ENCODE data around the gene SFXN4.

The SFXN4 gene

GRCh38 chr10:119162452-119163092 lies 2.9 kb downstream of the SFXN4 start:
- no peak for TF ChIP-seq ZNF8 (CRISPR knock-in tag; IDR thresholded peaks at IDR 0.05)
- TF ChIP-seq, protein P1, sequence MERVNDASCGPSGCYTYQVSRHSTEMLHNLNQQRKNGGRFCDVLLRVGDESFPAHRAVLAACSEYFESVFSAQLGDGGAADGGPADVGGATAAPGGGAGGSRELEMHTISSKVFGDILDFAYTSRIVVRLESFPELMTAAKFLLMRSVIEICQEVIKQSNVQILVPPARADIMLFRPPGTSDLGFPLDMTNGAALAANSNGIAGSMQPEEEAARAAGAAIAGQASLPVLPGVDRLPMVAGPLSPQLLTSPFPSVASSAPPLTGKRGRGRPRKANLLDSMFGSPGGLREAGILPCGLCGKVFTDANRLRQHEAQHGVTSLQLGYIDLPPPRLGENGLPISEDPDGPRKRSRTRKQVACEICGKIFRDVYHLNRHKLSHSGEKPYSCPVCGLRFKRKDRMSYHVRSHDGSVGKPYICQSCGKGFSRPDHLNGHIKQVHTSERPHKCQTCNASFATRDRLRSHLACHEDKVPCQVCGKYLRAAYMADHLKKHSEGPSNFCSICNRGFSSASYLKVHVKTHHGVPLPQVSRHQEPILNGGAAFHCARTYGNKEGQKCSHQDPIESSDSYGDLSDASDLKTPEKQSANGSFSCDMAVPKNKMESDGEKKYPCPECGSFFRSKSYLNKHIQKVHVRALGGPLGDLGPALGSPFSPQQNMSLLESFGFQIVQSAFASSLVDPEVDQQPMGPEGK (CRISPR knock-in tag; IDR thresholded peaks at IDR 0.05; ENCODE audit: borderline replicate concordance), result no peak
- TF ChIP-seq PPARA (CRISPR knock-in tag; IDR thresholded peaks at IDR 0.05; ENCODE audit: borderline replicate concordance), result no peak
- no peak for ATAC-seq

- ATAC-seq, result no peak
- no peak for TF ChIP-seq OSR1 (CRISPR knock-in tag; IDR thresholded peaks at IDR 0.05)
- no peak for TF ChIP-seq ESRRG (CRISPR knock-in tag; IDR thresholded peaks at IDR 0.05)
- no peak for TF ChIP-seq POU6F1 (CRISPR knock-in tag; IDR thresholded peaks at IDR 0.05; ENCODE audit: borderline replicate concordance, low read depth)
- TF ChIP-seq TCF4 (CRISPR knock-in tag; IDR thresholded peaks at IDR 0.05; ENCODE audit: borderline replicate concordance), result no peak
- TF ChIP-seq ZFP30 (CRISPR knock-in tag; IDR thresholded peaks at IDR 0.05), result no peak
- TF ChIP-seq TSHZ2 (CRISPR knock-in tag; IDR thresholded peaks at IDR 0.05), result no peak
- no peak for TF ChIP-seq ARNTL (CRISPR knock-in tag; IDR thresholded peaks at IDR 0.05; ENCODE audit: borderline replicate concordance, low read depth)
- TF ChIP-seq ZNF8 (CRISPR knock-in tag; IDR thresholded peaks at IDR 0.05), result no peak
- TF ChIP-seq, protein P1 (CRISPR knock-in tag; IDR thresholded peaks at IDR 0.05; ENCODE audit: borderline replicate concordance), result no peak
- TF ChIP-seq, protein P2, sequence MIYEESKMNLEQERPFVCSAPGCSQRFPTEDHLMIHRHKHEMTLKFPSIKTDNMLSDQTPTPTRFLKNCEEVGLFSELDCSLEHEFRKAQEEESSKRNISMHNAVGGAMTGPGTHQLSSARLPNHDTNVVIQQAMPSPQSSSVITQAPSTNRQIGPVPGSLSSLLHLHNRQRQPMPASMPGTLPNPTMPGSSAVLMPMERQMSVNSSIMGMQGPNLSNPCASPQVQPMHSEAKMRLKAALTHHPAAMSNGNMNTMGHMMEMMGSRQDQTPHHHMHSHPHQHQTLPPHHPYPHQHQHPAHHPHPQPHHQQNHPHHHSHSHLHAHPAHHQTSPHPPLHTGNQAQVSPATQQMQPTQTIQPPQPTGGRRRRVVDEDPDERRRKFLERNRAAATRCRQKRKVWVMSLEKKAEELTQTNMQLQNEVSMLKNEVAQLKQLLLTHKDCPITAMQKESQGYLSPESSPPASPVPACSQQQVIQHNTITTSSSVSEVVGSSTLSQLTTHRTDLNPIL (CRISPR knock-in tag; IDR thresholded peaks at IDR 0.05; ENCODE audit: low read depth), result no peak
- no peak for TF ChIP-seq ZC3H10 (CRISPR knock-in tag; IDR thresholded peaks at IDR 0.05)
- no peak for TF ChIP-seq PPARA (CRISPR knock-in tag; IDR thresholded peaks at IDR 0.05; ENCODE audit: borderline replicate concordance)
These were observed 3.6 kb downstream of the SFXN4 start for GRCh38 chr10:119161680-119162451.

DNA sequence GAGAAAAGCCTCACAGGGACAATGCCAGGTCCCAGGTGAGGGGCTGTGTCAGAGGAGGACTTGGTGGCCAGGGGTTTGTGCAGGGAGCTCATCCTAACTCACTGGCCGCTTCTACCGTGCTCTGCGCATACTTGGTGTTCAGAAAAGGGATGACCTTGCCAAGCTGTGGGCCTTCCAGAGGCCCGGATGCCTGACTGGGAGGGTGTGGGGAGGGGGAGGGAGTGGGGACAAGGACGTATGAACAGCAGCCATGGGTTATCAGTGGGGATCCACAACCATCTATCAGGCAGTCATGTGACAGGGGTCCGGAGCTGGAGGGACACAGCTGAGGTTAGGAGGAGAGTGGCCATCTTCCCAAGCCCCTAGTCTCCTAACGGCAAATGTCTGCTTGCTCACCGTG lies 6.2 kb downstream of the SFXN4 start:
- ATAC-seq, result no peak
- no peak for TF ChIP-seq CSDC2 (CRISPR knock-in tag; IDR thresholded peaks at IDR 0.05)
- TF ChIP-seq ZNF70 (CRISPR knock-in tag; IDR thresholded peaks at IDR 0.05), result no peak
- no peak for TF ChIP-seq TCF4 (CRISPR knock-in tag; IDR thresholded peaks at IDR 0.05; ENCODE audit: borderline replicate concordance)
- TF ChIP-seq, protein P3, sequence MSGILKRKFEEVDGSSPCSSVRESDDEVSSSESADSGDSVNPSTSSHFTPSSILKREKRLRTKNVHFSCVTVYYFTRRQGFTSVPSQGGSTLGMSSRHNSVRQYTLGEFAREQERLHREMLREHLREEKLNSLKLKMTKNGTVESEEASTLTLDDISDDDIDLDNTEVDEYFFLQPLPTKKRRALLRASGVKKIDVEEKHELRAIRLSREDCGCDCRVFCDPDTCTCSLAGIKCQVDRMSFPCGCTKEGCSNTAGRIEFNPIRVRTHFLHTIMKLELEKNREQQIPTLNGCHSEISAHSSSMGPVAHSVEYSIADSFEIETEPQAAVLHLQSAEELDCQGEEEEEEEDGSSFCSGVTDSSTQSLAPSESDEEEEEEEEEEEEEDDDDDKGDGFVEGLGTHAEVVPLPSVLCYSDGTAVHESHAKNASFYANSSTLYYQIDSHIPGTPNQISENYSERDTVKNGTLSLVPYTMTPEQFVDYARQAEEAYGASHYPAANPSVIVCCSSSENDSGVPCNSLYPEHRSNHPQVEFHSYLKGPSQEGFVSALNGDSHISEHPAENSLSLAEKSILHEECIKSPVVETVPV (CRISPR knock-in tag; IDR thresholded peaks at IDR 0.05), result no peak
- TF ChIP-seq ESRRG (CRISPR knock-in tag; IDR thresholded peaks at IDR 0.05), result no peak
- TF ChIP-seq RARB (CRISPR knock-in tag; IDR thresholded peaks at IDR 0.05), result no peak
- TF ChIP-seq ZC3H10 (CRISPR knock-in tag; IDR thresholded peaks at IDR 0.05), result no peak
- TF ChIP-seq ZFP3 (CRISPR knock-in tag; IDR thresholded peaks at IDR 0.05), result no peak
